Skin of body (tissue), 2 donors: ENCODE data around the gene CTSA. TPM values are rescaled to one million over a fixed set of nuclear protein-coding genes. Genes with fewer than 3 reads are reported as not detected.

ENCODE experiments used
- DNase-seq: peaks from one replicate; lab custom pipeline; 2025; lab: John Stamatoyannopoulos, UW
- total RNA-seq: library from RNA; depleted of rRNA; stranded (reverse); fragments of >200 nt; gene quantifications from one replicate; pipeline ENCODE4 v1.2.3, GENCODE V29; 2014

The CTSA gene
- total RNA-seq, 1 donor from 2014 or later, result 30.9 TPM

GRCh38 chr20:45938727-45939438, 47.7 kb downstream of the CTSA start:
- DNase-seq, result no peak

- no peak for DNase-seq
Measured at GRCh38 chr20:45940053-45940452, 48.9 kb downstream of the CTSA start.

- DNase-seq, result no peak
Measured at GRCh38 chr20:45940469-45940868, 49.3 kb downstream of the CTSA start.

DNA sequence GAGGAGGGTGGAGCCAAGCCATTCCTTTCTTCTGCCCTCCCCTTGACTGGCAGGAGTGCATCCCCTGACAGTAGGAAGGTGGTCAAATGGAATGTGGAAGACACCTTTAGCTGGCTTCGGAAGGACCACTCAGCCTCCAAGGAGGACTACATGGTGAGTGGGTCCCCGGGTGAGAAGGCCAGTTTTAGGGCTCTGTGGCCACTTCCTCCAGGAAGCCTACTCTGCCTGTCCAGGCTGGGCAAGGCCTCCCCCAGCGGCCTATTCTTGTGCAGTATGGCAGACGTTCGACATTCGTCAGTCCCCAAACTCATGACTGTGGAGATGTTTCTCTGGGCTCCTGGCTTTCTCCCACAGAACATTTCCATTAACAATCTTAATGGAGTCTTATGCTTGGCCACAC, 52.5 kb downstream of the CTSA start:
- DNase-seq, result no peak

DNA sequence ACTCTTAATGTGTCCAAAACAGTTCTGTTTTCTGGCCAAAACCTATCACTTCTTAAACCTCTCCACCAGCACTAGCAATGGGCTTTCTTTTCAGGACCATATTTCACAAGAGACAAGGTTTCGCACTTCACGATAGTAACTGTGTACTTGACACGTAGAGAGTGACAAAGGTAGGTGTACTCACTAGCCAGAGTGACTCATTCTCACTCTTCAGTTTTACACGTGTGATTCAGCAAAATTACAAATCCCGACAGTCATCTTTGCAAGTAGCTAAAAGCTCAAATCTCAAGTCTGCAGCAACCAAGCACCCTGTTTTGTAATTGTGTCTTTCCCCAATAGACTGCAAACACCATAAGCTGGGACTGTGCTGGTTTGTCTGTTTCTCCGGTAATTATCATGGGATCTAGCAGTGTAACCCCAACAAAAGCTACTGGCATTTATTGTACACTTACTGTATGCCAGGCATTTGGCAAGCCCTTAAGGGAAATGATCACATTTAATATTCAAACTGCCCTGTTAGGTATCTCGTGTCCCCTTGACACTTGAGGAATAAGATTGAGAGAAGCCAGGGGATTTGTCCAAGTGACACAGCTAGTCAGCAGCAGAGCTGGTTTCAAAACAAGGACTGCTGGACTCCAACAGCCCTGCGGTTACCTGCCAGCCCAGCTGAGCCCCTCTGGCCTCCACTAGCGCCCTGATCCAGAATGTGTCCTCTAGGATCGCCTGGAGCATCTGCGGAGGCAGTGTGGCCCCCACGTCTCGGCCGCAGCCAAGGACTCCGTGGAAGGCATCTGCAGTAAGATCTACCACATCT, 53.2 kb downstream of the CTSA start:
- no peak for DNase-seq

DNA sequence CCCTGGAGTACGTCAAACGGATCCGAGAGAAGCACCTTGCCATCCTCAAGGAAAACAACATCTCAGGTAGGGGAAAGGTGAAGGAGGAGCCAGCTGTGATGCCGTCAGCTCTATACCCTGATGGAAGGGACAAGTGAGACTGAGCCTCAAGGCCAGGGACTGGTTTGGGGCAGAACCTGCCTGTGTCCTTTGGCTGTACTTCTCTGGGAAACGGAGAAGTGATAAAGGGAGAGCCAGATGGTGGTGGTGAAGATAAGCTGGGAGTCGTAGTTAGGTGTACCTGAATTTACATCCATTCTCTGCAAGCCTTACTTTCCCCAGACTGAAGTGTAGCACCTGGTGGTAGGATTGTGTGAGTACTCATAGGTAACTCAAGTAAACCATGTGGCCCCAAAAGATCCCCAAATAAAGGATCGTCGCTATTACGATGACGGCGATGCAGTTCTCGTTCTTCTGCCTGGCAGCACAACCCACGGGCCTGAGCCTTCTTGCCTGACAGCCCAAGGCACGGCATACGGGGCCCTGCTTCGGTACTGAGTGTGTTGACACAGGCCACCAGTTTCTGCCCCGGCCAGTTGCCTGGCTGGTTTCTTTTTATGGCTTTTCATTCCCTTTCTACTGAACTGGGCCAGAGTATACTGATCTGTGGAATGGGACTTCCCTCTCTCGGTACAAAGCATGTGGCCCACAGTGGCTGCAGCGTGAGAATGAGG, 54.0 kb downstream of the CTSA start:
- DNase-seq, result no peak

- DNase-seq, result no peak
Measured at GRCh38 chr20:45945678-45946148, 54.6 kb downstream of the CTSA start.

GRCh38 chr20:45946149-45946970, 55.2 kb downstream of the CTSA start:
- no peak for DNase-seq

- DNase-seq, result no peak
Measured at GRCh38 chr20:45947110-45947866, 56.2 kb downstream of the CTSA start.

DNA sequence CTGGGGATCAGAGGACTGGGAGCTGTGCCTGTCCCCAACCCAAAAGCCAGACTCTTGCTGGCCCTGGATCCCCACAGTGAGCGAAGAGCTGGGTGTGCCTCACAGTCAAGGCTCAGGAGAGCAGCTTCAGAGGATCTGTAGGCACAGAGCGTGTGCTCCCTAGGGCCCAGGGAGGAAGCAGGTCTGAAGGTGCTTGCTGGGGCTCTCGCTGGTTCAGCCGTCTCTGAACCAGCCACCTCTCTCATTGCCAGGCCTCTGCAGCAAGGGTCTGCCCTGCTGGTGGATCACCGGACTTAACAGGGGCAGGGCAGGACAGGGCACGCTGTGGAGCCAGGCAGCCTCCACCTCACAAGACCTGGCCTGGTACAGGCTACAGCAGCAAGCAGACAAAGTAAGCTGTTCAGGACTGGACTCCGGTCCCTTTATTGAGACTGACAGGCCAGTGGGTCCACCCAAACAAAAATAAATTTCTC, 57.2 kb downstream of the CTSA start:
- no peak for DNase-seq

Other genes with a start within 250 kb of the CTSA start
- gene WFDC11, start 221.1 kb upstream of the CTSA start, total RNA-seq, result not detected
- not detected for gene WFDC13, start 189.3 kb upstream of the CTSA start, total RNA-seq
- not detected for gene WFDC10B, start 186.3 kb upstream of the CTSA start, total RNA-seq
- not detected for gene SPINT4, start 169.0 kb upstream of the CTSA start, total RNA-seq
- 0.39 TPM for gene WFDC3, start 99.5 kb upstream of the CTSA start, total RNA-seq
- gene DNTTIP1, start 99.4 kb upstream of the CTSA start, total RNA-seq, result 15.8 TPM
- 11.9 TPM for gene UBE2C, start 78.7 kb upstream of the CTSA start, total RNA-seq
- 472 TPM for gene TNNC2, start 64.0 kb upstream of the CTSA start, total RNA-seq
- gene SNX21, start 57.5 kb upstream of the CTSA start, total RNA-seq, result 22.8 TPM
- gene ACOT8, start 33.9 kb upstream of the CTSA start, total RNA-seq, result 15.8 TPM
- 3.6 TPM for gene ZSWIM3, start 33.7 kb upstream of the CTSA start, total RNA-seq
- gene ZSWIM1, start 10.1 kb upstream of the CTSA start, total RNA-seq, result 4.0 TPM
- 0.69 TPM for gene SPATA25, start 3.7 kb upstream of the CTSA start, total RNA-seq
- 2.9 TPM for gene NEURL2, start 127 bp upstream of the CTSA start, total RNA-seq
- gene PLTP, start 20.8 kb downstream of the CTSA start, total RNA-seq, result 27.1 TPM
- gene PCIF1, start 43.3 kb downstream of the CTSA start, total RNA-seq, result 13.5 TPM
- gene ZNF335, start 80.9 kb downstream of the CTSA start, total RNA-seq, result 12.2 TPM
- gene MMP9, start 117.6 kb downstream of the CTSA start, total RNA-seq, result 5.1 TPM
- gene SLC12A5, start 137.9 kb downstream of the CTSA start, total RNA-seq, result 0.69 TPM
- gene NCOA5, start 198.6 kb downstream of the CTSA start, total RNA-seq, result 10.8 TPM
- gene CD40, start 227.0 kb downstream of the CTSA start, total RNA-seq, result 4.1 TPM